Measurements from ENCODE around the gene CENPM.
"Not testable (repeated sequence)": the region's sequence is repeated elsewhere in the genome, so short reads cannot be mapped to it uniquely, and the experiment has no call there.

Gene CENPM

DNA sequence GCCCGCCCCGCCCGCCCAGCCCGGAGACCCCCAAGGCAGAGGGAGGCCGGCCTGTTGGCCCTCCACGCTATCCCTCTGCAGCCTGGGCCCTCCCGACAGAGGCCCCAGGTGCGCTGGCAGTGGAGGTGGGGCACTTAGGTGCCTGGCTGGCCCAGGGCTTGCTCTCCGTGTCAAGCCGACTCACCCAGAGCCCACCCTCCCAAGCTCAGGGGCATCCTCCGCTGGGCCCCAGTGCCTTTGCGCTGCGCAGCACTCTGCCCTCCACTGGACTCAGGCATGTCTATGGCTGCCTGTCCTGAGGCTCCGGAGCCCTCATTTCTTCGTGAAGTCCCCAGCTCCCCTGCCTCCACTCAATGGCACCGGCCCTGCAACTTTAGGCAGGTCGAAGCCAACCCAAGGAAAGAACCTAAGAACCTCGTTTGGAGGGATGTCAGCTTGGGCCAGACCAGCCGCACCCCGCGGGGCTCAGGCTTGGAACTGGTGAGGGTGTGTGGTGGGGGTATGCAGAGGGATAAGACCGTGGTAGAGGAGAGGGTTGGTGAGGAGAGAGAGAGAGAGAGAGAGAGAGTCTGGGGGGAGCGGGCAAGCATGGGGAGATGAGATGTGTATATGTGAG, 11.1 kb upstream of the CENPM start:
- H3K4me1 ChIP-seq (ENCODE audit: control insufficient read depth, insufficient read depth, low read length), result no peaks in the 10 kb centered on the region

DNA sequence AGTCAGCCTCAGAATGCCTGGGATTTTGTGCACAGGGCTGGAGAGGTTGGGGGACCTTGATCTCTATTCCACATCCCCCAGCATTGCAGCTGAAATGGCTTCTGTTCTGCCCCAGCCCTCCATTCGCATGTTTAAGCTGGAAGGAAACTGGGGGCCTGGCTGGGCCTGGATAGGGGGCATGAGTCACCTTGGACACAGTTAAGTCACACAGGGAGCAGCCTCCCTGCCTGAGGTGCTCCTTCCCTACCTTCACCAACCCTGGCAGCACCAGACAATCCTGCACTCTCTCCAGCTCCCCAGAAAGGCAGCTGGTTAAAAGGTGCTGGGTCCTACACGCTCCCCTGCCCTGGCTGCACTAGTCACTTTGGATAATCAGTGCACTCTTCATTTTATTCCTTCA, 5.8 kb upstream of the CENPM start:
- no peak overlapping the region for H3K9ac ChIP-seq (ENCODE audit: low read length)
- no peaks in the 10 kb centered on the region for H3K9me3 ChIP-seq (ENCODE audit: control insufficient read depth, low read length)
- H3K36me3 ChIP-seq (ENCODE audit: control insufficient read depth, insufficient read depth, low read length), result no peaks in the 10 kb centered on the region
- no peak overlapping the region for H3K4me3 ChIP-seq (ENCODE audit: low read length)
- H3K4me1 ChIP-seq (ENCODE audit: control insufficient read depth, insufficient read depth, low read length), result no peaks in the 10 kb centered on the region
- H3K27me3 ChIP-seq (ENCODE audit: control insufficient read depth, insufficient read depth, low read length), result no peaks in the 10 kb centered on the region

More for the DNA sequence above, 11.1 kb upstream of the CENPM start:
- Histone ChIP-seq H3K27me3 (ENCODE audit: control insufficient read depth, insufficient read depth, low read length) (peaks cover 4% of the 10 kb centered on the region), H3K36me3 (ENCODE audit: control insufficient read depth, insufficient read depth, low read length) (no peaks in the 10 kb centered on the region), H3K4me3 (ENCODE audit: low read length) (no peak overlapping the region), H3K9ac (ENCODE audit: low read length) (no peak overlapping the region), H3K9me3 (ENCODE audit: control insufficient read depth, low read length) (no peaks in the 10 kb centered on the region)

DNA sequence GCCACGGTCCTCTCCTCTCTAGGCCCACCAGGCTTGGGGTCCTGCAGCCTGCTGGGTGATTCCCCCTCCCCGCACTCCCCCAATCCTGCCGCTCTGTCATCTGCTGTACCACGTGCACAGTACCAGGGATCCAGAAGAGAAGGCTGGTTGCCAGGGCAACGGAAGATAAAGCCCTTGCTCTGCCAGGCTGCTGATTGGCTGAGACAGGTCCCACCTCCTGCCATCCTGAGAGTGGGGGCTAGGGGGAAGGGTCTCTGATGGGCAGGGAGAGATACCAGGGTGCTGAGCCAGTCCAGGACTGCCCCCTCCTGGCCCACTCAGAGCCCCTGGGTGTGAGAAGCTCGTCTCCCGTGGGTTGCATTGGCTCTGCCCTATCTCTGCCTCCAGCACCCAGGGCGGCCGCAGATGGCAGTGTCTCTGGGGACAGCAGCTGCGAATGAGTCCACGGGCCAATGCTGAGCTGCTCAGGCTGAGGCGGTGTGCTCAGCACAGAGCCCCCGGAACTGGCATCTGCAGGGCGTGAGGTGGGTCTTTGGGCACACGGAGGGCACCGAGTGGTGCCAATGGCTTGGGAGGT, 5.0 kb upstream of the CENPM start, which contains the start of gene SMIM45:
Gene SMIM45, plus strand, starts transcription at position 253 of the 577 bp plus-strand sequence.
- H3K9ac ChIP-seq (ENCODE audit: low read length), result no peak within 1 kb of the TSS
- peaks cover 7% of the 10 kb centered on the region for H3K4me1 ChIP-seq (ENCODE audit: control insufficient read depth, insufficient read depth, low read length)
- H3K4me3 ChIP-seq (ENCODE audit: low read length), result no peak within 1 kb of the TSS
- no peaks in the 10 kb centered on the region for H3K27me3 ChIP-seq (ENCODE audit: control insufficient read depth, insufficient read depth, low read length)
- no peaks in the 10 kb centered on the region for H3K9me3 ChIP-seq (ENCODE audit: control insufficient read depth, low read length)
- H3K36me3 ChIP-seq (ENCODE audit: control insufficient read depth, insufficient read depth, low read length), result no peaks in the 10 kb centered on the region

DNA sequence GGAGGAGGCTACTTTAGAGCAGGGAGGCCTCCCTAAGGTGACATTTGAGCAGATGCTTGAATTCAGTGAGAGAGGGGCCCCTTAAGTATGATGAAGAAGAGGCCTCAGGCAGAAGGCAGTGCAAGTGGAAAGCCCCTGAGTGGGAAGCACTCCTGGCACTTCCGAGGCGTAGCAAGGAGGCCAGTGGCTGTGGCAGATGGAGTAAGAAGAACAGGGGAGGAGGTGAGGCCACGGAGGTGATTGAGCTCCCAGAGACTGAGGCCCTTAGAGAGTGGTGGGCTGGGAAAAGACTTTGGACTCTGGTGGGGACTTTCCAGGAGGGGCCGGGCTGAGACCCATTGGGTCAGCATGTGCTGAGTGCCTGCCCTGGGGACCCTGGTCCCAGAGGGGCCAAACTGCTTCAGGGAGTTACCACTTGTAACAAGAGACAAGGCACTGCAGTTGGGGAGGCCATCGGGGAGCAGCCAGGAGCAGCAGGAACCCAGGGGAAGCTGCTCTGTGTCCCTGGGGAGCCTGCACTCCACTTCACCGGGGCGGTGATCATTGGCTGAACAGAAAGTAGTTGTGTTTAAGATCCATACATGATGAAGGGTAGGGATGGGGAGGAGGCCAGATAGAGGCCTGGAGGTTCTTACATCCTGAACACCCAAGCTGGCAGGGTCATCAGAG, 2.5 kb upstream of the CENPM start:
- Histone ChIP-seq H3K27me3 (ENCODE audit: control insufficient read depth, insufficient read depth, low read length) (no peaks in the 10 kb centered on the region), H3K9ac (ENCODE audit: low read length) (no peak overlapping the region), H3K36me3 (ENCODE audit: control insufficient read depth, insufficient read depth, low read length) (no peaks in the 10 kb centered on the region), H3K4me1 (ENCODE audit: control insufficient read depth, insufficient read depth, low read length) (peaks cover 18% of the 10 kb centered on the region), H3K4me3 (ENCODE audit: low read length) (no peak overlapping the region), H3K9me3 (ENCODE audit: control insufficient read depth, low read length) (no peaks in the 10 kb centered on the region)

DNA sequence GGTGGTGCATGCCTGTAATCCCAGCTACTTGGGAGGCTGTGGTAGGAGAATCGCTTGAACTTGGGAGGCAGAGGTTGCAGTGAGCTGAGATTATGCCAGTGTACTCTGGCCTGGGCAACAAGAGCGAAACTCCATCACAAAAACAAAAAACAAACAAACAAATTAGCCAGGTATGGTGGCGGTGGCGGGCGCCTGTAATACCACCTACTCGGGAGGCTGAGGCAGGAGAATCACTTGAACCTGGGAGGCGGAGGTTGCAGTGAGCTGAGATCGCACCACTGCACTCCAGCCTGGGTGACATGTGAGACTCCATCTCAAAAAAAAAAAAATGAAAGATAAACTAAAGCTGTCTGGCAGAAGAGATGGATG, 2.0 kb upstream of the CENPM start:
- not testable (repeated sequence) for H3K27me3 ChIP-seq (ENCODE audit: control insufficient read depth, insufficient read depth, low read length); H3K4me3 ChIP-seq (ENCODE audit: low read length); H3K9me3 ChIP-seq (ENCODE audit: control insufficient read depth, low read length); H3K9ac ChIP-seq (ENCODE audit: low read length); H3K36me3 ChIP-seq (ENCODE audit: control insufficient read depth, insufficient read depth, low read length)
- peaks cover 23% of the 10 kb centered on the region for H3K4me1 ChIP-seq (ENCODE audit: control insufficient read depth, insufficient read depth, low read length)

DNA sequence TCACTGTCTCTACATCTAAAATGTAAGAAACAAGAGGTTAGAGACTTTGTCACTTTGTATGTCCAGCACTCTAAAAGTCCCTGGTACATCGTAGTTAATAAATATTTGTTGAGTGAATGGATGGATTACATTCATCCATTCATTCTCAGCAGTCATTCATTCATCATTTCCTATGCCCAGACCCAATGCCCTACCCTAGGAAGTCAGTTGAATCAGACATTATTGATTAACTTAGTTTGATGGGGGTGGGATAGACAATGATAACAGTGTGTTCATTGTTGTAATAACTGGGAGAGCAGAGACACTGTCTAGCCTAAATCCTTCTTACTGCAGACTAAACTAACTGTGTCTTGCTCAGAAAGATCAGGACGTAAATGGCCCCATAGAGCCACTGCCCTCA, 1.2 kb upstream of the CENPM start:
- Histone ChIP-seq H3K36me3 (ENCODE audit: control insufficient read depth, insufficient read depth, low read length) (no peaks in the 10 kb centered on the region), H3K4me1 (ENCODE audit: control insufficient read depth, insufficient read depth, low read length) (peaks cover 31% of the 10 kb centered on the region), H3K4me3 (ENCODE audit: low read length) (no peak overlapping the region), H3K27me3 (ENCODE audit: control insufficient read depth, insufficient read depth, low read length) (no peaks in the 10 kb centered on the region), H3K9ac (ENCODE audit: low read length) (no peak overlapping the region), H3K9me3 (ENCODE audit: control insufficient read depth, low read length) (no peaks in the 10 kb centered on the region)

DNA sequence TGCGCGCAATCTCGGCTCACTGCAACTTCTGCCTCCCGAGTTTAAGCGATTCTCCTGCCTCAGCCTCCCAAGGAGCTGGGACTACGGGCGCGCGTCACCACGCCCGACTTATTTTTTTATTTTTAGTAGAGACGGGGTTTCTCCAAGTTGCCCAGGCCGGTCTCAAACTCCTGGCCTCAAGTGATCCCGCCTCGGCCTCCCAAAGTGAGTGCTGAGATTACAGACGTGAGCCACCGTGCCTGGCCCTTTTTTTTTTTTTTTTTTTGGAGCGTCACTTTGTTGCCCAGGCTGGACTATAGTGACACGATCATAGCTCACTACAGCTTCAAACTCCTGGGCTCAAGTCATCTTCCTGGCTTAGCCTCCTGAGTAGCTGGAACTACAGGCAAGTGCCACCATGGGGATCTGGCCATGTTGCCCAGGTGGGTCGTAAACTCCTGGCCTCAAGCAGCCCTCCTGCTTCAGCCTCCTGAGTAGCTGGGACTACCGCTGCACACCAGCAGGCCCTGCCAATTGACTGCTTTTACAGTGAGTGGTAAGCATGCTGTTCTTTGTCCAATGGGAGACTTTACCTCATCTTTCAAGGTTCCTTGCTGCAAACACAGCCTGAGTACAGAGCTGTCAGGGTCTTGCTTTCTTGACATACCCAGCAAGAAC, 600 bp upstream of the CENPM start:
- H3K9me3 ChIP-seq (ENCODE audit: control insufficient read depth, low read length), result no peaks in the 10 kb centered on the region
- H3K9ac ChIP-seq (ENCODE audit: low read length), result peak overlapping the region; percentile 75

DNA sequence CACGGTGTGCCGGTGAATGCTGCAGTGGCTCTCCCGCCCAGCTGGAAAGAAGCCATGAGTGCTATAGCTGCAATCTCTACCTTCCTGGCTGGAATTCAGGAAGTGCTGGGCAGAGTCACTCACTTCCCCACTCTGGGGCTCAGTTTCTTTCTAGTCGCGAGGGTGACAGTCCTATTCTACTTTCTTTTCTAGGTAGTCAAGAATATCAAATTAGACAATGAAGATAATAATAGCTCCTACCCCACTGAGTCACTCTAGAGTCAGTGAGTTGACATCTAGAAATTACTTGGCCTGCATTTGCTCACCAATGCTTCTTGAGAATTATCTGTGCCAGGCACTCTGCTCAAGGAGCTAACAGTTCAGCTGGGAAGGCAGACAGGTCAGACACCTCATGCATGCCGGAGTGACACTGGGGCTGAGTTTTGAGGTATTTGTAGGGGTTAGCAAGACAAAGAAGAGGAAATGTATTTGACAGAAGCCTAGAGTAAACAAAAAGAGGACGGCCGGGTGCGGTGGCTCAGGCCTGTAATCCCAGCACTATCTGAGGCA, 3.2 kb downstream of the CENPM start:
- Histone ChIP-seq H3K4me1 (ENCODE audit: control insufficient read depth, insufficient read depth, low read length) (peaks cover 49% of the 10 kb centered on the region), H3K9me3 (ENCODE audit: control insufficient read depth, low read length) (no peaks in the 10 kb centered on the region), H3K4me3 (ENCODE audit: low read length) (peak overlapping the region; percentile 9), H3K36me3 (ENCODE audit: control insufficient read depth, insufficient read depth, low read length) (no peaks in the 10 kb centered on the region), H3K9ac (ENCODE audit: low read length) (peak overlapping the region; percentile 35), H3K27me3 (ENCODE audit: control insufficient read depth, insufficient read depth, low read length) (no peaks in the 10 kb centered on the region)

More for the DNA sequence above, 600 bp upstream of the CENPM start:
- Histone ChIP-seq H3K4me3 (ENCODE audit: low read length) (peak overlapping the region; percentile 92), H3K36me3 (ENCODE audit: control insufficient read depth, insufficient read depth, low read length) (no peaks in the 10 kb centered on the region), H3K4me1 (ENCODE audit: control insufficient read depth, insufficient read depth, low read length) (peaks cover 33% of the 10 kb centered on the region), H3K27me3 (ENCODE audit: control insufficient read depth, insufficient read depth, low read length) (no peaks in the 10 kb centered on the region)

DNA sequence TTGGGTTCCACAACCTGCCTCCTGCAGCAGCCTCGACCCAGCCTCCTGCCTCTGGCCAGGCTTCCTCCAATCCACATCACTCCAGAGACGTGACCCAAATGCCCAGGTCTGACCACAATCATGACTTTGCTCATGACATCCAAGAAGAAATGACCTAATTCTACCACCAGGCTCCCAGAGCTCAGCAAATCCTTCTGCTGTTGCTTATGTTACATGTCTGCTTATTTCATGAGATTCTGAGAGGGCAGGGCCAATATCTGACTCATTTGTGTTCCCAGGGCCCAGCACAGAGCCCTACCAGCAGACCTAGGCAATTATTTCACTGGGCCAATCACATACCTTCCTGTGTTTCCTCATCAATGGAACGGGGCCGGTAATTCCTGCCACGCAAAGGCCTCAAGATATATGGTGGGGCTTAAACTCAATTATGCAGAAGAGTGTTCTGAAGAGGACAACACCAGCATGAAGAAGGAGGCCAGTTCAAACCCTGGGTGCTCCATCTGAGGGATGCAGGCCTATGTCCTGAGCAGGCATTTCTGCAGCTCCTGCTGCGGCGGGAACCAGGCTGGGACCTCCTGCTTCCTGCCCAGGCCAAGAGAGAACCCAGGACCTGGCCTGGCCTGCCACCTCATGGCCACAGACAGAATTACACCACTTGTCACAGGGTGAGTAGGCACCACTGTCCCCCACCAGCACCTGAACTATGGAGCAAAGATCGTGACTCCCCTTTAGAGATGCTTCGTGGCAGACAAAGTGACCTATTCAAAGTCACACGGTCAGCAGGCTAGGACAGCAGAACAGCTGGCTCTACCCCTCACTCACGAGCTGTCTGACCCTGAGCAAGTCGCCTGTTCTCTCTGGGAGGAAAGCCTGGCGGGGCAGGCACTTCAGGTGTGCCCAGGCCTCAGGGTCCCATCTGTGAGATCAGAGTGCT, 5.9 kb downstream of the CENPM start:
- Histone ChIP-seq H3K9ac (ENCODE audit: low read length) (peak overlapping the region; percentile 77), H3K9me3 (ENCODE audit: control insufficient read depth, low read length) (no peaks in the 10 kb centered on the region), H3K4me1 (ENCODE audit: control insufficient read depth, insufficient read depth, low read length) (peaks cover 37% of the 10 kb centered on the region), H3K4me3 (ENCODE audit: low read length) (no peak overlapping the region), H3K36me3 (ENCODE audit: control insufficient read depth, insufficient read depth, low read length) (no peaks in the 10 kb centered on the region), H3K27me3 (ENCODE audit: control insufficient read depth, insufficient read depth, low read length) (no peaks in the 10 kb centered on the region)

DNA sequence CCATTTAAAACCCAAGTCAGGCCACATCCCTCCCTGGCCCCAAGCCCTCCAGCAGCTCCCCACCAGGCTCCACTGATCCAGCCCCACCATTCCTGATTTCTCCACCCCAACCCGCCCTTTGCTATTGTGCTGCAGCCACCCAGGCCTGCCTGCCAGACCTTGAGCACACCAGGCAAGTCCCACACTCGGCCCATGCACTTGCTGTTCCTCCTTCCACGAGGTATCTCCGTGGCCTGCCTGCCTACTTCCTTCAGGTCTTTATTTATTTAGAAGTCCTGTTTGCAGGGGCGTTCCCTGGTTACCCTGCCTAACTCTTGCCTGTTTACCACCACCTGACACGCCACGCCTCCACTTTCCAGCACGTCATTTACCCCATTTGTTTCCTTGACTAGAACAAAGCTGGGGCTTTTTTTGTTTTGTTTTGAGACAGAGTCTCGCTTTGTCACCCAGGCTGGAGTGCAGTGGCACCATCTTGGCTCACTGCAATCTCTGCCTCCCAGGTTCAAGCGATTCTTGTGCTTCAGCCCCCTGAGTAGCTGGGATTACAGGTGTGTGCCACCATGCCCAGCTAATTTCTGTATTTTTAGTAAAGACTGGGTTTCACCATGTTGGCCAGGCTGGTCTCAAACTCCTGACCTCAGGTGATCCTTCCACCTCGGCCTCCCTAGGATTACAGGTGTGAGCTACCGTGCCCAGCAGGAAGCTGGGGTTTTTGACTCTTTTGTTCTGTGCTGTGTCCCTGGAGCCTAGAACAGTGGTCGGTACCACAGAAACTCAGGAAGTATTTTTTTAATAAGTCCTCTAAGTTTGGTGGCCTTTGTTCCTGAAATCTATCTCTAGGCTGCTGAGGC, 6.7 kb downstream of the CENPM start:
- H3K9ac ChIP-seq (ENCODE audit: low read length), result peak overlapping the region; percentile 77
- no peak overlapping the region for H3K4me3 ChIP-seq (ENCODE audit: low read length)

DNA sequence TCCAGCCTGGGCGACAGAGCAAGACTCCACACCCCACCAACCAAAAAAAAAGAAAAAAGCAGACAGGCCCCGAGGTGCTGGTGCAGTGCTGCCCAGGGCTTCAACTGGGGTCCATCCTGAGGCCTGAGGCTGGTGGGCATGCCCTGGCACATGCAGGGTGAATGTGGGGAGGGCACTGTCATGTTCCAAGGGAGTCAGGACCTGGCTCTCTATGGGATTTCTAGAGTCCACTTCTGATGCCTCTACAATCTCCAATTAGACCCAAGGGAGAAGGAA, 10.1 kb downstream of the CENPM start:
- Histone ChIP-seq H3K4me3 (ENCODE audit: low read length) (no peak overlapping the region), H3K27me3 (ENCODE audit: control insufficient read depth, insufficient read depth, low read length) (no peaks in the 10 kb centered on the region), H3K9ac (ENCODE audit: low read length) (no peak overlapping the region), H3K9me3 (ENCODE audit: control insufficient read depth, low read length) (no peaks in the 10 kb centered on the region), H3K36me3 (ENCODE audit: control insufficient read depth, insufficient read depth, low read length) (no peaks in the 10 kb centered on the region), H3K4me1 (ENCODE audit: control insufficient read depth, insufficient read depth, low read length) (peaks cover 15% of the 10 kb centered on the region)

More for the DNA sequence above, 6.7 kb downstream of the CENPM start:
- no peaks in the 10 kb centered on the region for H3K27me3 ChIP-seq (ENCODE audit: control insufficient read depth, insufficient read depth, low read length)
- peaks cover 33% of the 10 kb centered on the region for H3K4me1 ChIP-seq (ENCODE audit: control insufficient read depth, insufficient read depth, low read length)
- H3K9me3 ChIP-seq (ENCODE audit: control insufficient read depth, low read length), result no peaks in the 10 kb centered on the region
- H3K36me3 ChIP-seq (ENCODE audit: control insufficient read depth, insufficient read depth, low read length), result no peaks in the 10 kb centered on the region

Measured in mucosa of stomach (tissue), 1 donor.